AG04450 (cell line): ENCODE data around the gene CCDC91. TPM values are rescaled to one million over a fixed set of nuclear protein-coding genes. Genes with fewer than 3 reads are reported as not detected.

ENCODE experiments used
- CTCF ChIA-PET: fragments of 300-600, 350-600 bp; formaldehyde crosslinking; extraction: SDS; loops from one replicate; lab custom pipeline; 2022; ENCODE audit warnings: antibody characterized with exemption, inconsistent platforms; lab: Charles Lee
- POLR2A ChIA-PET: fragments of 350-600 bp; formaldehyde crosslinking; extraction: SDS; loops from one replicate; lab custom pipeline; 2021; ENCODE audit warnings: antibody characterized with exemption, inconsistent platforms; lab: Yijun Ruan, JAX
- DNase-seq: peaks from one replicate; pipeline ENCODE4 v3.0.0-alpha.2; 2011; ENCODE audit warnings: low read depth, low spot score
- H3K27ac ChIP-seq: one replicate; pipeline ENCODE4 v1.5.1; 2012; ENCODE audit warnings: low read depth, low read length, control low read depth
- H3K27me3 ChIP-seq: one replicate; pipeline ENCODE4 v1.6.0; 2012; ENCODE audit warnings: low read length; ENCODE audit not compliant: control insufficient read depth, insufficient read depth
- H3K4me3 ChIP-seq: 2 replicates; pipeline ENCODE4 v1.5.1; 2011; ENCODE audit warnings: mild to moderate bottlenecking, low read depth, low read length, control low read depth
- H3K9me3 ChIP-seq: 2 replicates; pipeline ENCODE4 v1.5.1; 2012; ENCODE audit warnings: low read length; ENCODE audit not compliant: control insufficient read depth, insufficient read depth
- polyA plus RNA-seq: library from polyadenylated mRNA; depleted of rRNA; stranded (reverse); fragments of >200 nt; gene quantifications from 2 replicates; pipeline ENCODE4 v1.2.3, GENCODE V29; 2011
- TF ChIP-seq, protein P1 (sequence below): IDR thresholded peaks from 2 replicates; pipeline ENCODE4 v1.5.1; 2011; ENCODE audit warnings: low read depth, low read length, control low read depth, inconsistent platforms

CCDC91 gene
- polyA plus RNA-seq, 1 experiment = 21.0 TPM

DNA sequence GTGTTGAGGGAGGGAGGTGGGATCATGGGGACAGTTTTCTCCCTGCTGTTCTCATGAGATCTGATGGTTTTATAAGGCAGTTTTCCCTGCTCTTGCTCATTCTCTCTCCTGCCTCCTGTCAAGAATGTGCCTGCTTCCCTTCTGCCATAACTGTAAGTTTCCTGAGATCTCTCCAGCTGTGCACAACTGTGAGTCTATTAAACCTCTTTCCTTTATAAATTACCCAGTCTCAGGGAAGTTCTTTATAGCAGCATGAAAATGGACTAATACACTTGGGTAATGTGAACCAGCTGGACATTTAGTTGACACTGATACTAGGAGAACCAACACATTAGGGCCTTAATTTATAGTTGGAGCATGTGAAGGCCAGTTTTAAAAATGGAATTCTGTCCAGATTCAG, 12.4 kb upstream of the CCDC91 start:
- TF ChIP-seq, protein P1, sequence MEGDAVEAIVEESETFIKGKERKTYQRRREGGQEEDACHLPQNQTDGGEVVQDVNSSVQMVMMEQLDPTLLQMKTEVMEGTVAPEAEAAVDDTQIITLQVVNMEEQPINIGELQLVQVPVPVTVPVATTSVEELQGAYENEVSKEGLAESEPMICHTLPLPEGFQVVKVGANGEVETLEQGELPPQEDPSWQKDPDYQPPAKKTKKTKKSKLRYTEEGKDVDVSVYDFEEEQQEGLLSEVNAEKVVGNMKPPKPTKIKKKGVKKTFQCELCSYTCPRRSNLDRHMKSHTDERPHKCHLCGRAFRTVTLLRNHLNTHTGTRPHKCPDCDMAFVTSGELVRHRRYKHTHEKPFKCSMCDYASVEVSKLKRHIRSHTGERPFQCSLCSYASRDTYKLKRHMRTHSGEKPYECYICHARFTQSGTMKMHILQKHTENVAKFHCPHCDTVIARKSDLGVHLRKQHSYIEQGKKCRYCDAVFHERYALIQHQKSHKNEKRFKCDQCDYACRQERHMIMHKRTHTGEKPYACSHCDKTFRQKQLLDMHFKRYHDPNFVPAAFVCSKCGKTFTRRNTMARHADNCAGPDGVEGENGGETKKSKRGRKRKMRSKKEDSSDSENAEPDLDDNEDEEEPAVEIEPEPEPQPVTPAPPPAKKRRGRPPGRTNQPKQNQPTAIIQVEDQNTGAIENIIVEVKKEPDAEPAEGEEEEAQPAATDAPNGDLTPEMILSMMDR = no peak
- ChIA-PET POLR2A (no interaction called here), CTCF (no interaction called here)
- Histone ChIP-seq H3K4me3 (no peak overlapping the region), H3K27me3 (no peaks in the 10 kb centered on the region), H3K9me3 (no peaks in the 10 kb centered on the region), H3K27ac (no peak overlapping the region)
- DNase-seq = no peak

DNA sequence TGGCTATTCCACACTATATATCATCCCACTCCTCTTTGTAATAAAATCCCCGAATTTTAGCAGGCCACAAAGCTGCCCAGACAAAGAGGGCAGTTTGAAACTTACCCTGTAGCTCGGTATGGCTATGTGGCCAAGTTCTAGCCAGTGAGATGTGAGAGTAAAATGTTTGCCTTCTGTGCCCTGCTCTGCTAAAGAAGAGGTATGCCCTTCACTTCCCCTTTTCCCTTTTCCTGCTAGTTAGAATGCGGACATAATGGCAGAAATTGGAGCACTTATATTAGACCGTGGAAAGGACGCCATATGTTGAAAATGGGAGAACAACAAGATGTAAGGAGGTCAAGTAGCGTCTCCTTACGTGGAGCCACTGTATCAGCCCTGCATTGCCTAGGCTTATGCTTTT, 11.5 kb upstream of the CCDC91 start:
- ChIA-PET POLR2A (no interaction called here), CTCF (no interaction called here)
- TF ChIP-seq, protein P1 = no peak
- H3K9me3 ChIP-seq = no peaks in the 10 kb centered on the region
- H3K4me3 ChIP-seq = no peak overlapping the region
- no peak for DNase-seq
- no peaks in the 10 kb centered on the region for H3K27me3 ChIP-seq
- no peak overlapping the region for H3K27ac ChIP-seq

DNA sequence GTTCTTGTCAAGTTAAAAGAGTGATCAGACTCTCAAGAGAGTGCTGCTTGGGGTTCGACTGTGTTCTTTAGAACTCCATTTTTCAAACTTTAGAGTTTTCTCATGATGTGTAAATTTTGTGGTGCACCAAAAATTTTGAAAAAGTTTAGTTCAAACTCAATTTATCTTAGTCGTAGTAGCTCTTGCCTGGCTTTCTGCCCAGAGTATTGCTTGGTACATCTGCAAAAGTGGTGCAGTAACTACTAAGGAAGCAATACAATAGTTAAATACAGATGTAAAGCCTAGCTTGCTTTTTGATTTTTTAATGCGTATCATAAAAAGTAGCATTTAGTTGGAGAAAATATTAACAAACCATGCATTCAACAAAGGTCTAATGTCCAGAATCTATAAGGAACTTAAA, 9.5 kb upstream of the CCDC91 start:
- DNase-seq = no peak
- H3K27ac ChIP-seq = no peak overlapping the region
- ChIA-PET CTCF (interaction anchor here (0.6 to 1.0 kb wide), 2 partner anchors 9 to 10 kb away, joined by 3 to 4 read pairs; no protein-coding TSS in a partner anchor), POLR2A (no interaction called here)
- no peaks in the 10 kb centered on the region for H3K27me3 ChIP-seq
- no peaks in the 10 kb centered on the region for H3K9me3 ChIP-seq
- H3K4me3 ChIP-seq = no peak overlapping the region
- TF ChIP-seq, protein P1 = no peak

DNA sequence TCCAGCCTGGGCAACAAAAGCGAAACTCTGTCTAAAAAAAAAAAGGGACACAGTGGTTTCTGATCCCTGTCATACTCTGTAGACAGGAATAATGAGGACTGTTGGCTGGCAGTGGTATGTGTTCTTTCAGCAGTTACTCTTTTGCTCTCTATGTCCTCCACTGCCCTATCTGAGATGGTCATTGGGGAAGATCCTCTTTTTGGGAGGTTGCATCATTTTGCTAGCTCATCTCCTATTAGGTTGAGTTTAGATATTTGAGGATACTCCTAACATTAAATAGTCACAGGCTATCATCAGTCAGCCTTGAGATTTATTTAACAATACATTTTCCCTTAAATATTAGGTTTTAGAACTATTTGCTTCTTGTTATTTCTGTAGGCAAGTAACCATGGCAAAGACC, 5.9 kb upstream of the CCDC91 start:
- DNase-seq = no peak
- TF ChIP-seq, protein P1 = no peak
- no peaks in the 10 kb centered on the region for H3K27me3 ChIP-seq
- CTCF ChIA-PET = no interaction called here
- H3K4me3 ChIP-seq = no peak overlapping the region
- POLR2A ChIA-PET = no interaction called here
- no peaks in the 10 kb centered on the region for H3K9me3 ChIP-seq
- H3K27ac ChIP-seq = no peak overlapping the region

DNA sequence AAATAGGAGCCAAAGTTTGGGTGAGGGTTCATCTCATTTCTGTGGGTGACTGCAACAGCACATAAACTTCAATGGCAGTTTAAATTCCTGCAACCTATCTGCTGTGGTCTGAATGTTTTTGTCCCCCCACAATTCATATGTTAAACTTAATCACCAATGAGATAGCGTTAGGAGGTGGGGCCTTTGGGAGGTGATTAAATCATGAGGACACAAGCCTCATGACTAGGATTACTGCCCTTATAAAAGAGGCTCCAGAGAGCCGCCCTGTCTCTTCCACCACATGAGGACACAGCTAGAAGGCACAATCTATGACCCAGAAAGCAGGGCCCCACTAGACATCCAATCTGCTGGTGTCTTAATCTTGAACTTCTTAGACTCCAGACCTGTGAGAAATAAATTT, 3.8 kb upstream of the CCDC91 start:
- POLR2A ChIA-PET = no interaction called here
- DNase-seq = no peak
- Histone ChIP-seq H3K27ac (no peak overlapping the region), H3K27me3 (no peaks in the 10 kb centered on the region), H3K4me3 (no peak overlapping the region), H3K9me3 (no peaks in the 10 kb centered on the region; the same call in 1 of the 2 replicates)
- TF ChIP-seq, protein P1 = no peak
- CTCF ChIA-PET = no interaction called here
